Endothelial cell of umbilical vein (primary cell): Measurements from ENCODE around the gene TMC6. TPM values are rescaled to one million over a fixed set of nuclear protein-coding genes. Genes with fewer than 3 reads are reported as not detected.

Experiments
- BruUV-seq: library from RNA; stranded (reverse); fragments of 400-500 nt; replicated peaks from 2 replicates; lab custom pipeline; 2021; lab: Mats Ljungman, UMichigan
- CTCF ChIA-PET: fragments of 300-600, 350-600 bp; sonication (Branson Sonifier 250); formaldehyde crosslinking; loops from one replicate; lab custom pipeline; 2021; ENCODE audit warnings: antibody characterized with exemption, inconsistent platforms; lab: Charles Lee
- POLR2A ChIA-PET: fragments of 300-600, 350-600 bp; sonication (Branson Sonifier 250); formaldehyde crosslinking; loops from one replicate; lab custom pipeline; 2021; ENCODE audit warnings: antibody characterized with exemption, inconsistent platforms; lab: Charles Lee
- DNase-seq: peaks from one replicate; pipeline ENCODE4 v3.0.0-alpha.2; 2011; ENCODE audit warnings: low read depth, low spot score
- FAIRE-seq: peaks from 2 replicates; lab custom pipeline; 2011; peaks lifted over from hg19 to GRCh38; lab: Jason Lieb, UNC
- H2AFZ ChIP-seq: 2 replicates; pipeline ENCODE4 v1.6.0; 2012; ENCODE audit warnings: low read depth, low read length, control low read depth, inconsistent platforms
- H3K27ac ChIP-seq: 2 replicates; pipeline ENCODE4 v1.5.1; 2011; ENCODE audit warnings: low read depth, mild to moderate bottlenecking, control low read depth, low read length, moderate library complexity; ENCODE audit not compliant: insufficient read depth
- H3K27me3 ChIP-seq, 2 experiments: 2 replicates each; pipeline versions ENCODE4 v1.6.0 to v1.6.1; 2011; ENCODE audit warnings: low read length in 2 of 2, mixed read lengths in 1 of 2; ENCODE audit not compliant: control insufficient read depth in 2 of 2, insufficient read depth in 2 of 2
- H3K36me3 ChIP-seq, 2 experiments: 2 replicates in 1 of 2; 3 replicates in 1 of 2; pipeline ENCODE4 v1.5.1; 2011; ENCODE audit warnings: low read length in 2 of 2, mild to moderate bottlenecking in 1 of 2, moderate library complexity in 1 of 2; ENCODE audit not compliant: control insufficient read depth in 2 of 2, insufficient read depth in 2 of 2; ENCODE audit errors: extremely low read depth in 1 of 2
- H3K4me1 ChIP-seq: 3 replicates; pipeline ENCODE4 v1.5.1; 2011; ENCODE audit warnings: mild to moderate bottlenecking, low read length; ENCODE audit not compliant: control insufficient read depth, insufficient read depth; ENCODE audit errors: extremely low read depth
- H3K4me2 ChIP-seq: 2 replicates; pipeline ENCODE4 v1.6.1; 2011; ENCODE audit warnings: low read length, control low read depth, mixed read lengths; ENCODE audit not compliant: insufficient read depth
- H3K4me3 ChIP-seq, 3 experiments: fragments of 200-600 bp in 1 of 3; sonication (generic), shearing (Covaris generic) in 1 of 3; replicated peaks in 1 of 3; 2 replicates each; pipeline ENCODE4 v1.5.1; 2011 to 2016; ENCODE audit warnings: control low read depth in 3 of 3, low read length in 3 of 3, mild to moderate bottlenecking in 2 of 3, inconsistent platforms in 1 of 3, low read depth in 1 of 3, moderate library complexity in 1 of 3; ENCODE audit not compliant: insufficient read depth in 1 of 3
- H3K79me2 ChIP-seq: 2 replicates; pipeline ENCODE4 v1.6.0; 2012; ENCODE audit warnings: low read length, inconsistent platforms; ENCODE audit not compliant: control insufficient read depth, insufficient read depth
- H3K9ac ChIP-seq: replicated peaks from 2 replicates; pipeline ENCODE3; 2011; ENCODE audit warnings: low read length, control low read depth; ENCODE audit not compliant: insufficient read depth; ENCODE audit errors: extremely low read depth
- H3K9me1 ChIP-seq: replicated peaks from 3 replicates; pipeline ENCODE4 v1.6.0; 2011; ENCODE audit warnings: mild to moderate bottlenecking, low read length; ENCODE audit not compliant: control insufficient read depth, insufficient read depth; ENCODE audit errors: extremely low read depth
- H3K9me3 ChIP-seq: replicated peaks from 2 replicates; pipeline ENCODE4 v1.5.1; 2012; ENCODE audit warnings: low read length, inconsistent platforms; ENCODE audit not compliant: control insufficient read depth, insufficient read depth
- H4K20me1 ChIP-seq: replicated peaks from 2 replicates; pipeline ENCODE3; 2011; ENCODE audit warnings: mild to moderate bottlenecking, low read length; ENCODE audit not compliant: control insufficient read depth, insufficient read depth; ENCODE audit errors: extremely low read depth
- EZH2 ChIP-seq: IDR thresholded peaks from 2 replicates; pipeline ENCODE4 v1.6.1; 2012; ENCODE audit warnings: borderline replicate concordance, low read depth, mild to moderate bottlenecking, moderate library complexity, low read length, inconsistent platforms; ENCODE audit not compliant: severe bottlenecking
- FOS ChIP-seq: IDR thresholded peaks from 2 replicates; pipeline ENCODE4 v1.6.1; 2011; ENCODE audit warnings: mild to moderate bottlenecking, low read length, moderate library complexity, borderline replicate concordance; ENCODE audit not compliant: insufficient read depth
- JUN ChIP-seq: IDR thresholded peaks from 2 replicates; pipeline ENCODE4 v1.6.1; 2011; ENCODE audit warnings: borderline replicate concordance, low read depth; ENCODE audit not compliant: insufficient read length, insufficient read depth
- MYC ChIP-seq: IDR thresholded peaks from one replicate; pipeline ENCODE4 v1.6.1; 2011; ENCODE audit warnings: mild to moderate bottlenecking, low read depth, low read length
- POLR2A ChIP-seq: IDR thresholded peaks from 2 replicates; pipeline ENCODE4 v1.6.1; 2012; ENCODE audit warnings: low read depth, mild to moderate bottlenecking, control low read depth, low read length
- POLR2AphosphoS5 ChIP-seq: IDR thresholded peaks from 2 replicates; pipeline ENCODE4 v1.6.1; 2012; ENCODE audit warnings: low read depth, mild to moderate bottlenecking, control low read depth, low read length, moderate library complexity; ENCODE audit not compliant: insufficient read depth
- dilution Hi-C: fragments of 300-500 bp; cut with MboI; formaldehyde crosslinking; loops from one replicate; pipeline ENCODE4 v1.15.0; 2019; ENCODE audit warnings: low sequenced_read_pairs; ENCODE audit not compliant: extremely low pct_ligation_motif_present
- intact Hi-C: fragments of 100-400 bp; cut with micrococcal nuclease; formaldehyde crosslinking; loops from one replicate; pipeline ENCODE4 v1.10.0; 2022
- polyA plus RNA-seq, 4 experiments: library from polyadenylated mRNA; depleted of rRNA in 3 of 4; stranded (reverse) in 3 of 4; unstranded in 1 of 4; fragments of >200 nt; gene quantifications; 2 replicates each; pipeline versions ENCODE4 v1.2.1 to v1.2.3, GENCODE V29; 2011 to 2012; ENCODE audit warnings: missing spikeins in 1 of 4
- total RNA-seq: library from RNA; stranded (reverse); gene quantifications from 2 replicates; pipeline ENCODE4 v1.2.3, GENCODE V29; 2021

The TMC6 gene
- total and polyA plus RNA-seq, 2 donors (not counting 3 experiments of a cell fraction or from before 2014, with no cell fraction given): 23.2 to 72.4 TPM

- Histone ChIP-seq H4K20me1 (no peaks in the 10 kb centered on the region), H3K27ac (no peak overlapping the region), H3K4me3 (no peak overlapping the region), H3K79me2 (no peaks in the 10 kb centered on the region), H2AFZ (no peak overlapping the region), H3K36me3 (peaks cover 0 to 13% of the 10 kb centered on the region in 2 experiments), H3K9me1 (no peaks in the 10 kb centered on the region), H3K4me1 (peaks cover 26% of the 10 kb centered on the region), H3K9me3 (no peaks in the 10 kb centered on the region), H3K27me3 (no peaks in the 10 kb centered on the region), H3K9ac (no peak overlapping the region), H3K4me2 (no peak overlapping the region)
- intact Hi-C loops (loop anchor here (5.0 kb wide), 1 partner anchor 126 kb away; no protein-coding TSS in a partner anchor), dilution Hi-C loops (no loop called here)
- FAIRE-seq: no peak
- POLR2A ChIA-PET: no interaction called here
- CTCF ChIA-PET: interaction anchor here (0.5 to 2.9 kb wide), 4 partner anchors 9 to 27 kb away, joined by 3 to 14 read pairs (median 4); no protein-coding TSS in a partner anchor
- DNase-seq: no peak
- no TSS peak for BruUV-seq
- TF ChIP-seq POLR2AphosphoS5 (no peak), JUN (no peak), MYC (no peak), EZH2 (no peak), POLR2A (no peak), FOS (no peak)
Measured at GRCh38 chr17:78125976-78126894, 2.3 kb downstream of the TMC6 start.
